ENCODE results near the gene AKAP8.
"Not testable (repeated sequence)": the region's sequence is repeated elsewhere in the genome, so short reads cannot be mapped to it uniquely, and the experiment has no call there.

- not testable (repeated sequence) for TF ChIP-seq CTCF, POLR2AphosphoS5 (IDR thresholded peaks at IDR 0.05)
These were observed 31.8 kb upstream of the AKAP8 start for GRCh38 chr19:15411351-15411750.
